NOMO-1 treated with DMSO at 0.1 percent for 48 hours (cell line): Measurements from ENCODE around the gene PRPF6.

ENCODE experiments used
- DNase-seq: peaks from one replicate; lab custom pipeline; 2025; ENCODE audit not compliant: unreplicated experiment; lab: John Stamatoyannopoulos, UW

PRPF6 gene

DNA sequence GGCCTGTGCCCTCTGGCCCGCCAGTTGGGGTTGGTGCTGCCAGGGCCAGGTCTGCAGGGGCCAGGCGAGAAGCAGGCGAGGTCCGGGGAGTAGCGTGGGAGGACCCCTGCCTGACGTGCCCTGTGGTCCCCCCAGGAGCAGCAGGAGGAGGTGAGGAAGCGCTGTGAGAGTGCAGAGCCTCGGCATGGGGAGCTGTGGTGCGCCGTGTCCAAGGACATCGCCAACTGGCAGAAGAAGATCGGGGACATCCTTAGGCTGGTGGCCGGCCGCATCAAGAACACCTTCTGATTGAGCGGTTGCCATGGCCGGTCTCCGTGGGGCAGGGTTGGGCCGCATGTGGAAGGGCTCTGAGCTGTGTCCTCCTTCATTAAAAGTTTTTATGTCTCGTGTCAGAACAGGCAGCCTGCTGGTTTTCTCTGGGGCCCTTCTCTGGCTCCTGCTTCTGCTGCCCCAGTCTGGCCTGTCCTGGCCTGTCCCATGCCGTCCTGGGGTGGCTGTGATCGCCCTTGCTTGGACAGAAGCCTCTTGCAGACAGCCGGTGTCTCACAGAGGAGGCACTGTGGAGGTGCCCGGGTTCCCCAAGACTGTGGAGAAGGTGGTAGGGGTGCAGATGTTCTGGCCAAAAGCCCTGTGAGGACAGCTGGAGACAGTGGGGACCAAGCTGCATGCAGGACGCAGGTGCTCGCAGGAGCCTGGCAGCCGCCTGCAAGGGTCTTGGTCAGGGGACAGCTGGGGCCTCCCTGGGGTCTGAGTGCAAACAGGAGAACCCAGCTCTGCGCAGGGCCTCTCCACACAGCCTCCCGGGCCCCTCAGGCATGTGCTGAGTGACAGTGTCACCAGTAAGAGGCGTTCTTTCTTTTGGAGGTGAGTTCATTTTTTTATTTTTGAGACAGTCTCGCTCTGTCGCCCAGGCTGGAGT, 52.0 kb downstream of the PRPF6 start:
- DNase-seq = no peak

DNA sequence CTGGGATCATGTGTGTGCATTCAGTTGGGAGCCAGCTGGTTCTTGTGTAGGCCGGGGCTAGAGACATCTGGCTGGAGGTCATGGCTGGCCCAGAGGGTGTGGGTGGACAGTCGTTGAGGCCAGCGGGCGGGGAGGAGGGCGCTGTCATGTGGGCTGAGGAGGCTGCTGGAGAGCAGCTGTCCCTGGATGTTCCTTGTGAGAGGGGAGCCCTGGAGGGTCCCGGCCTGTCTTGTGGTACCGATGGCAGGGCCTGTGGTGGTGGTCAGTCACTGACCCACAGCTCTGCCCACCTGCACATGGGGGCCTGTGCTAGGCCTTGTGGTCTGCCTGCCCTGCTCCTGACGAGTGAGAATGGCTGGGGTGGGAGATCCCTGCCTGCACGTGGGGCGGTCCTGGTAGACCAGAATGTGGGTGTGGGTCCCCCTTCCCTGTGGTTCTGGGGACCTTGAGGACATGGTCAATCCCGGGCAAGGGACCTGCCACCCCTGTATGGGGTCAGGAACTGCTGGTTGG, 53.1 kb downstream of the PRPF6 start:
- DNase-seq = no peak

DNA sequence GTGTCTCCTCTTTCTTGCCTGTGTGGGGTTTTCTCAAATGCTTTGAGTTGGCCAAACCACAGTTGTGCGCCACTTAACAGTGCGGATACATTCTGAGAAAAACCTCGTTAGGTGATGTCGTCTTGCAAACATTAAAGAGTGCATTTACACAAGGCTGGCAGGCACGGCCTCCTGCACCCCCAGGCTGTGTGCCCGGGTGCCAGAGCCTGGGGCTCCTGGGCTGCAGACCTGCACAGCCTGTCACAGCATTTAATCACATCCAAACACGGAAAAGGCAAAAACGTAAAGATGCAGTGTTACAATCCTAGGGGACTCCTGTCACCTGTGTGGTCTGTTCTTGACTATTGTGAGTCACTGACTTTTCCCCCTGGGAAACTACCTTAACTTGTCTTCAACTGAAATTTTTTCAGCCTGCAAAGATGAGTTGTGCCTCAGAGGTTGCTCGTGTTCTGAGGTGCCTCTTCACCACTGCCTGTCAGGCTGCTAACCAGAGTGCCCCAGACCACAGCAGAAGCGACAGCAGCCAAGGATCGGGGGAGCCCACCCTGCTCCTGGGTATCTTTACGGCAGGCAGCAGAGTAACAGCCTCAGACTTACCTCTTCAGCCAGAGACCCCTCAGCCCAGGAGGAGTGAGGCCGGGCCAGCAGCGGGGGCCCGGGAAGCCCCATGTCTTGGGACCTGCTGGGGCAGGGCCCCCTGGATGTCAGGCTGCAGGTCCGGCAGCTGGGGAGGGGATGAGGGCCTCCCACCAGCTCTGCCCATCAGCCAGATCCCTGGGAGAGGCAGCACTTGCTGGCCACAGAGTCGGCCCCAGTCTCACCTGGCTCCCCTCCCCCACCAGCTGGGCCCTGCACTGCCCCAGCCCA, 54.4 kb downstream of the PRPF6 start:
- DNase-seq = no peak

DNA sequence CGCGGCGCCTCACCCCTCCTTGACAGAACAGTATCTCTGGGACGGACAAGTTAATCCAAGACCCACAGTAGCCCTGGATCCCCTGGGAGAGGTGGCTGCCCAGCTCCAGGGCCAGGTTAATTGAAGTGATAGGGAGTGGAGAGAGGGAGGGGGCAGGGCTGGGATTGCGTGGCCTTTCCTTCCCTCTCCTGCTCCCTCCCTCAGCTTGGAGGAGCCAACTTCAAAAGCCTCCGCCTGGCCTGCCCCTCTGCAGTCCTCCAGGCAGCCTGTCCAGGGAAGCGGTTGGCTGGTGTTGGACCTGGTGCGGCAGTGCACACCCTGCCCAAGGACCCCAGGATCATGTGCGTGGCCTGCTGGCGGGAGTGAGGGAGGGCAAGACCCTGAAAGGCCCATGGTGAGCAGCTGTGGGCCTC, 55.0 kb downstream of the PRPF6 start, which contains the start of gene C20orf204:
TSS of gene C20orf204 (plus strand) at position 250 of the 413 bp plus-strand sequence. CDS start at position 392, 142 bp downstream.
- no peak for DNase-seq

DNA sequence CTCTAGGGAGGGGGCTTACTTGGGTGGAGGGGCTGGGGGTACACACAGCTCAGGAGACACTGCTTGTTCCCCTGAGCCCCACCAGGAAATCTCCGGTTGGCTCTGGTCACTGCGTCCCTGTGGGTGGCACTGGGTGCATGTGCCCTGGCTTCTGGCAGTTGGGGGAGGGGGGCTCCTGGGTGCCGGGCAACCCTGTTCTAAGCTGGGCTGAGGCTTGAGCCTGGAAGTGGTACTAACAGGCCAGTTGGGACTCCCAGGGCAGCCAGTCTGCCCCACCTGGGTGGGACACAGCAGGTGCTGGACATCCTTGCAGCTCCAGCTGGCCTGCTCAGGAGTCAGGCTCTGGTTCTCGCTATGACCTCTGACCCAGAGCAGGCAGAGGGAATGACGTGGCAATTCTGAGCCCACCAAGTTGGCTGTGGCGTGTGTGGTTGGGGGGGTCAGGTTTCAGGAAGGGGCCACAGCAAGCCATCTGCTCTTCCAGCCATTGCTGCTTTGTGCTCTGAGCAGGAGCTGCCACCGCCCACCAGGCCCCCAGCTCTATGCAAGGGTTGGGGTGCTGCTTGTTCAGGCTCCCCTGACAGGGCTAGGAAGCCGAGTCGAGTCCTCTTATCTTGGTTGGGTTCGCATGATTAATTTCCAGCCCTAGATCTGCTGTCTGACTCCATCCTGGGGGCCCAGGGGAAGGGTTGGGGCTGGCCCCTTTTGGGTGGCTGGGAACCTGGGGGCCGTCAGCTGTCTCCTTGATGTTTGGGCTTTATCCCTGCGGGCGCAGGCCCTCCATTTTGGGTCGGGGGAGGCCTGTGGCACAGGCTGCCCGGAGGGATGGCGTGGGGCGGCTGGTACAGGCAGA, 55.6 kb downstream of the PRPF6 start:
- no peak for DNase-seq

DNA sequence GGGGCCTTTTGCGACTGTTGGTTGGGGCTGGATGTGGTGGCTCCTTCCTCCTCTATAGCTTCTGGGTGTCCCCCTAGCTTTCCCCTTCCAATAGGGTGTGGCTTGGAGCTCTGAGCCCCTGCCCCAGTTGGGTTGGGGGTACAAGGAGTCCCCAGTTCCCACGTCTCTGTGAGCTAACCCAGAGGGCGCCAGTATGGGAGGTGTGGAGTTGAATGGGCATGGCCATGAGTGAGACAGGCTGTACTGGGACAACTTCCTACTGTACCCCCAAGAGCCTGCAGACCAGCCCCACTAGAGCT, 56.2 kb downstream of the PRPF6 start:
- DNase-seq = no peak

DNA sequence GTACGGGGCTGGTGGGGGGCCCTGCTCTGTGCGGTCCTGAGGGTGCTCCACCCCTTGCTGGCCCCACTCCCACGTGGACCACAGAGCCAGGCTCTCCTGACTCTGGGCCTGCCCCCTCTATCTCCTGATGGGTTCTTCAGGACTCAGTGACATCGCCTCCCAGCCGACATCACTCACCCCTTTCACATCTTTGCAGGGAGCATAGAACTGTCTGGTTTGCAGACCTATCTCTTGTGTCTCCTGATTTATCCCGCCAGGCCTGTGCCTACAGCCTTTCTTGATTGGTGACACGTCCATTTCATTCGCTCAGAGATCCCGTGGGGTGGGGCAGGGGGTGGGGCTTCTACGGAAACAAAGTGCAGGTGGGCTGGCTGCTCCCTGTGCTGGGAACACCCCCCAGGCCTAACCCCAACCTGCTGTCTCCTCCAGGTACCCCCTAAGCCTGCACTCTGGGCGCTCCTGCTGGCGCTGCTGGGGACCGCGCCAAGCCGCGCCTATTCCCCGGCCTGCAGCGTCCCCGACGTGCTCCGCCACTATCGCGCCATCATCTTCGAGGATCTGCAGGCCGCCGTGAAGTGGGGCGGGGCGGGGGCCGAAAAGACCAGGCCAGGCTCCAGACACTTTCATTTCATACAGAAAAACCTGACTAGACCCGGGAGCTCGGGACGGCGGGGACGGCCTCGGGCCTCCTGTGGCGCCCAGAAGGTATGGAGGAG, 56.7 kb downstream of the PRPF6 start:
- no peak for DNase-seq

DNA sequence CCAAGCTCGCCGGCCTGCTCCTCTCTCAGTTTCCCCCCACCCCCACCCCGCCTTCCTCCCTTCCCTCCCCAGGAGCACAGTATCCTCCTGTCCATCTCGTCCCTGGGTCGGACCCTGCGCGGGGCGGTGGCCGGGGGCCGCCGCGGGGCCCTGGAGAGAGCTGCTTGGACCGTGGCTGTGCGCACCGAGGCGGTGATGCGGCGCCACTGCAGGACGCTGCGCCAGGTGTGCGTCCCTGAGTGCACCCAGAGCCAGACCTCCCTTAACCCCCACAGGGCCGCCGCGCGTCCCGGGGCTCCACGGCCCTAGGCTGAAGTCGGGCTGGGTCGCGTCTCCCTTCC, 57.3 kb downstream of the PRPF6 start:
- no peak for DNase-seq

DNA sequence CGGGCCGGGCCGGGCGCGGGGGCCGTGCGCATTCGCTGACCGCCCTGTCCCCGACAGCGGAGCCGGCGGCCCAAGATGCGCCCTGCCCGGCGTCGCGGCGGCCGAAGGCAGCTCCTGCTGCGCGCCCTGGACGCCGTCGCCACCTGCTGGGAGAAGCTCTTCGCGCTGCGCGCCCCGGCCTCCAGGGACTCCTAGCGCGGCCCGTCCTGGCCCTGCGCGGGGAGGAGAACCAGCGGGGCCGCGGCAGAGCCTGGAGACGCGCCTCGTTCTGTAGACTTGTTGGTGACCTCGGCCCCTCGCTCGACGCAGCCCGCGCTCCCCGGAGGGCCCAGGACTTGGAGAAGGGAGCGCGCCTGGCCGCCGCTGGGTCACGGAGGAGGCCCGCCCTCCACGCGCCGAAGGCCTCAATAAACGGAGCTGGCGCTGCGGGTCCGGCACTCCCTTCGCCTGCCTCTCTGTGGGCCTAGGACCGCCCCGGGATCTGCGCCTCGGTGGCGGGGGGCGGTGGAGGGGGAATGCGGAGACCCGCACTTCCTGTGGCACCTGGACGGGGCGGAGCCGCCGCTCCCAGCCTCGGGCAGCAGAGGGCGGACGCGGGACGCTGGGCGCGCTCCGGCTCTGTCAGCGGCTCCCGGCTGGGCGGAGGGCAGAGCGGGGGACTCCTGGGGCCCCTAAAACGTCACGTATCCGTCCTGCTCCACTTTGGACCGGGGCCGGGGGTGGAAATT, 57.8 kb downstream of the PRPF6 start:
- peak; percentile 75 for DNase-seq

DNA sequence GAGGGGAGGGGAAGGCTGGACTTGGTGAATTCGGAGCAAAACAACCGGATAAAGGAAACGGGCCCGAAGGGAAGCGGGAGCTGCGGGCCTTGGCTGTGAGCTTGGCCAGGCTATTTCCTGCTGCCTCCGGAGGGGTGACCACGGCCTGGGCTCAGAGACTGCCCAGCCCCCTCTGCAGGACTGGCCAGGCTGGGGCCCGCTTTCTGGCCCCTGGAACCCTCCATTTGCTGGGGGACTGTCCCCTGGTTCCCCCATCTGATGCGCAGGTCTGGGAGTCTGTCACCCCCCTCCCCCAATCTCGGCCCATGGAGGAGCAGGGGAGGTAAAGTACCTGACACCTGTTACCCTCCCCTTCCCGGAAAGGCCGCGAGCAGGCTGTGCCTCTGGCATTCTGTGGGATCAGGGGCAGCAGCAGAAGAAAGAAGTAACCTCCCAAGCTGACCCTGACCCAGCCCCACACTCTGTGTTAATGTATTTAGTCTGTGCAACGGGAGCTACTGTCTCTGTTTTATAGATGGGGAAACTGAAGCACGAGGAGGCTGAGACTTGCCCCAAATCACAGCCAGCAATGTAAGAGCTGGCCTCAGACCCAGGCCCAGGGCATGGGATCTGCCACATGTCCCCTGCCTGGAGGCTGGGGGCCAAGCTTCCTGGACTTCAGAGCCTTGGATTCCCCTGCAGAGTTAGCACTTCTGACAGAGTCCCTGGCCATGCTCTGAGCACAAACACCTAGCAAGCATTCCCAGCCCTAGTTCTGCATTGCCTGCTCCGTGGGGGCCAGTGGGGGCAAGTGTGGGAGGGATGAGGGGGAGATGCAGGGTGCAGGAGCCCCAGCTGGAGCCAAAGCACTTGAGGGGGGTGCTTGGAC, 58.6 kb downstream of the PRPF6 start:
- DNase-seq = no peak

DNA sequence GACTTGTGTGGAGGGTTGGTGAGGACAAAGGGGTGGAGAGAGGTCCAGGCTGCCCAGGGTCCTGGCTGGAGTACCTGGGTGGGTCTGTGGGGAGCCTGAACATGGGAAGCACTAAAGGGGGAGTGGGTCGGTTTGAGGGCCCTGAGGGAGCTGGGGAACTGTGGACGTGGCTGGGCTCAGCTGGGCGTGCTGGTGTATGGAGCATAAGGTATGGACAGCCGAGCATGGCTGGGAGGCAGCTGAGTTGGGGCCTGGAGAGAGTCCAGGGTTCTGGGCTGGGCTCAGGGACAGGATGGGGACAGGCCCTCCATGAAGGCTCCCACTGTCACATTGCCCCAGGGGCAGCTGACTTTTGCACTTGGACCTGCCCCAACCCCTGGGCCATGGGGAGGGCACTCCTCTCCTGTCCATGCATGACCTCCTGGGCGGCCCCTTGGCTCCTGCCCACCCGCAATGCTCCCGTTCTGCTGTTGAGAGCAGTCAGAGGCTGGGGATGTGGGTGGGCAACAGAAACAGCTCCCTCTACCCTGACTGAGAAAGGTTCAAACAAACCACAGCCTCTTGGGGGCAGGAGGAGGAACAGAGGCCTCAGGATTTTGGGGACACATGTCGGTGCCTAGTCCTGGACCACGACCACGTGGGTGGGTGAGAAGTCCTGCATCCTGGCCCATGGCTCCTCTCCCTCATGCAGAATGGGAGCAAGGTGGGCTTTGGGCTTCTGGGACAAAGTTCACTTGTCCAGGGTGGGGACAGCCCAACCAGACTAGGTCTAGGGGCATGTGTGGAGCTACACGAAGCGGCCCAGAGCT, 59.5 kb downstream of the PRPF6 start:
- DNase-seq = no peak

DNA sequence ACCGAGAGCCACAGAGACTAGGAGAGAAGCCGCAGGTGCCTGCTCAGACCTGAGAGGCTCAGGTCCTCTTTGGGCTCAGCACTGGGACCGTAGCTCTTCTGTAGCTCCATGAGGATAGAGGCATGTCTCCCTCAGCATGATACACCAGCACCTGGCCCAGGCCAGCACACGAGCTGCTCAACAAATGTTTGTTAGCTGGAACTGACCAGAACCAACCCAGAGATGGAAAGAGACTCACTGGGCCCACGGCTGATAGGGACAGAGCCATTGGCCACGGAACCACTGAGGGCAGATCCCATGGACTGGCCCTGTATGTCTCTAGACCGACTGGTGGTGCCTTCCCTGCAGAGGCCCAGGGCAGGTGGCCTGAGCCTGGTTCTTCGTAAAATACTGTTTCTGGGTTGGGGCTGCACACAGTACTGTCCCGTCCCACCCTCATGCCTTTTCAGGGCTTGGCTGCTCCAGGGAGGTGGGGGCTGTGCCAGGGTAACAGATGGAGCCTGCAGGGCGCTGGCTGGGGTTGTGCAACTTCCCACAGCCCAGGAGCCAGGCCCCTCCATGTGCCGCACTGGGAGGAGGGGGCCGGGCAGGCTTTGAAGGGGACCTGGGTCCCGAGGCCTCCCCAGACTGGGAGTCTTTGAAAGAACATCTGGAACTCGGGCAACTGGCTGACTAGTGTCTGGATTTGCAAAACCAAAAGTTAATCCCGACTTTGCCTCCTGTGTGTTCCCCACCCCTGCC, 60.3 kb downstream of the PRPF6 start:
- DNase-seq = no peak

DNA sequence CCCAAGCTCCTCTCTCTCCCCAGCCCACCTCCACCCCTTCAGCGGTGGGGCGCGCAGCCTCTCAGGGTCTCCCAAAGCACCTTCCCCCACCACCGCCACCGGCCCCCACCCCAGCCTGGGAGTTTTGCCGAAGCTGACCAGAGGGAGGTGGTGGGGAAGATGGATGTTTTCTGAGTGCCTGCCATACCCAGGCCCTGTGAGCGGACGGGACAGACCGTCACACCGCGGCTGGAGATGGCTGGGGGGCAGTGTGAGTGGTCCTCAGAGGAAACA, 60.8 kb downstream of the PRPF6 start:
- DNase-seq = no peak

DNA sequence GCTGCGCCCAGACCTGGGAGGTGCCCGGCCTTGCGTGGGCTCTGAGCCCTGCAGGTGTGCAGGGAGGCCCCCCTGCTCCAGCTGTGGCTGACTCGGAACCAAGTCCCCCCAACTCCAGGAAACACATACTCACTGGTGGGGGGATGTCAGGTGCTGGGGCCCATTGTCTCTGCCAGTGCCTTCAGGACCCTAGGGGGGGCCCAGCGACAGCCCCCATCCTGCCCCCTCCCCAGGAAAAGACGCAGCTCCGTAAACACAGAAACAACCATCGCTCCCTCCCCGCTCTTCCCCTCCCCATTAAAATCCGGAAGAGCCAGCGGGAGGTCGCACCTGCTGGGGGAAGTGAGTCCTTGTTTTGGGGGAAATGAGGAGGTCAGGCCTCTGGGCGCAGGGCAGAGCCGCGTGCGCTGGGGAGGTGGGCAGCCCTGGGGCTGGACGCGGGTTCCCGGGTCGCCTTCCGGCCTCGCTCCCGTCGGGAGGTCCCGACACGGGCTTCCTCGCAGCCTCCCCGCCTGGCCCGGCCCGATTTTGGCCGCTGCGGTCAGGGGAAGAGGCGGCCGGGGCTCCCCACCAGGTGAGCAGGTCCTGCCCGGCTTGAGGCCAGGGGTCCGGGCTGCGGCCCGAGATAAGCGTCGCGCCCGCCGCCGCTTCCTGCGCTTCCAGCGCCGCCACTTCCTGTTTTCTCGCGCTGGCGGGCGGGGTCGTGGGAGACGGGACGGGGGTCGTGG, 61.3 kb downstream of the PRPF6 start:
- peak; percentile 28 for DNase-seq

DNA sequence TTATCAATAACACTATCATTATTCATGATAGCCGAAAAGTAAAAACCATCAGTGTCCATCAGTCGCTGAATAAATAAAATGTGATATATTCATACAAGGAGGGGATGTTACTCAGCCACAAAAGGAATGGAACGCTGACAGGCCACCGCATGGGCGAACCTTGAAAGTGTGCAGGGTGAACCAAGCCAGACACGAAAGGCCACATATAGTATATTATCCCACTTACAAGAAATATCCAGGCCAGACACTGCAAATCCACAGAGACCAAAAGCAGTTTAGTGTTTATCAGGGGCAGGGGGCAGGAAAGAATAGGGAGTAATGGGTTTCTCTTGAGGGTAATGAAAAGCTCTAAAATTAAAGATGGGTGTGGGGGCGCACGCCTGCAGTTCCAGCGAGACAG, 62.8 kb downstream of the PRPF6 start:
- DNase-seq = no peak

DNA sequence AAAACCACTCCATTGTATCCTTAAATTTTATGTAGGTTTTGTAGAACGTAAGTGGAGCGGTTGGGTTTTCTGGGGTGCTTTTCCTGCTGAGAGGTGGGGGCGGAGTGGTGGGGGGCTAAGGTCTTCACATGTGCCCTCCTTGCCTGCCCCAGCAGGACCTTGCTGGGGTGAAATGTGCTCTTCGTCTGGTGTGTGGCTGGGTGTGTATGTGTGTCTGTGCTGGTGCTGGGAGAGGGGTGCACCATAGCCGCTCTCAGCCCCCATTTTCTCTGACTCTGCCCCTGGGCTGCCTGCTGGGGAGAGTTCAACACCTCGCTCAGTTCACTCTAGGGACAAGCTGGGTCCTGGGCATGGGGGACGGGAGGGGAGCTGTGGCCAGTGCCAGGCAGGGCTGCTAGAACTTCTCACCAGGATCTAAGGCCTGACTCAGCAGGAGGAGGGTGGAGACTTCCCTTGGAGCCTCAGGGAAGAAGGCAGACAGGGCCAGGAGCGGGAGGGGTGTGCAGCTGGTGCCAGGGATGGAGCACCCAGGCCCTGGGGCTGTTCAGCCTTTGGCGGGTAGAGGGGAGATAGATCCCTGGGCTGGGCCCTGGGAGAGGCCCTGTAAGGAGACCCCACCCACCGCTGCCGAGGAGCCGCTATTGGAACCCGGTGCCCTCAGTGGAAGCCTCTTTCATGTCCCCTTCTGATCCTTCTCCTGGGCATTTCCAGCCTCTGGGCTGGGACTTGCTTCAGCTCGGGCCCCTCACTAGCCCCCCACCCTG, 63.7 kb downstream of the PRPF6 start:
- DNase-seq = no peak
